ENCODE data around the gene FAM180A. TPM values are rescaled to one million over a fixed set of nuclear protein-coding genes. Genes with fewer than 3 reads are reported as not detected.
A peak's percentile ranks its signal among the peaks of the same experiment; 100 is the strongest.

The FAM180A gene
- total and polyA plus RNA-seq, 2 experiments from 2014 or later = not detected

- DNase-seq (ENCODE audit: low read depth in 1 of 2, low spot score in 1 of 2) = no peak
- TF ChIP-seq CTCF (IDR thresholded peaks at IDR 0.05; ENCODE audit: low read depth, low read length) = no peak
- H3K4me3 ChIP-seq = no peak overlapping the region
- peak overlapping the region; percentile 3 for H3K27ac ChIP-seq
- H3K27me3 ChIP-seq = no peaks in the 10 kb centered on the region
- H3K4me1 ChIP-seq (ENCODE audit: low read depth) = peaks cover 33% of the 10 kb centered on the region
- no peaks in the 10 kb centered on the region for H3K36me3 ChIP-seq
- no peaks in the 10 kb centered on the region for H3K9me3 ChIP-seq (ENCODE audit: low read depth)
Measured at GRCh38 chr7:135717693-135718092, 30.9 kb downstream of the FAM180A start.

- no peak for TF ChIP-seq CTCF (IDR thresholded peaks at IDR 0.05; ENCODE audit: low read depth, low read length)
- peak in 1 of 2 donors; percentile 89 for DNase-seq (ENCODE audit: low read depth in 1 of 2, low spot score in 1 of 2)
Measured at GRCh38 chr7:135716677-135717238, 31.9 kb downstream of the FAM180A start.

GRCh38 chr7:135715673-135716072, 32.9 kb downstream of the FAM180A start:
- DNase-seq (ENCODE audit: low read depth in 1 of 2, low spot score in 1 of 2) = no peak
- no peak for TF ChIP-seq CTCF (IDR thresholded peaks at IDR 0.05; ENCODE audit: low read depth, low read length)
- no peaks in the 10 kb centered on the region for H3K36me3 ChIP-seq
- no peaks in the 10 kb centered on the region for H3K27me3 ChIP-seq
- no peak overlapping the region for H3K4me3 ChIP-seq
- H3K4me1 ChIP-seq (ENCODE audit: low read depth) = peaks cover 33% of the 10 kb centered on the region
- no peaks in the 10 kb centered on the region for H3K9me3 ChIP-seq (ENCODE audit: low read depth)
- H3K27ac ChIP-seq = no peak overlapping the region

More at GRCh38 chr7:135716677-135717238, 31.9 kb downstream of the FAM180A start:
- Histone ChIP-seq H3K4me1 (ENCODE audit: low read depth) (peaks cover 33% of the 10 kb centered on the region), H3K36me3 (no peaks in the 10 kb centered on the region), H3K4me3 (no peak overlapping the region), H3K9me3 (ENCODE audit: low read depth) (no peaks in the 10 kb centered on the region), H3K27me3 (no peaks in the 10 kb centered on the region), H3K27ac (no peak overlapping the region)

GRCh38 chr7:135715055-135715522, 33.5 kb downstream of the FAM180A start:
- no peaks in the 10 kb centered on the region for H3K27me3 ChIP-seq
- no peak for DNase-seq (ENCODE audit: low read depth in 1 of 2, low spot score in 1 of 2)
- peaks cover 33% of the 10 kb centered on the region for H3K4me1 ChIP-seq (ENCODE audit: low read depth)
- H3K27ac ChIP-seq = no peak overlapping the region
- H3K36me3 ChIP-seq = no peaks in the 10 kb centered on the region
- no peak for TF ChIP-seq CTCF (IDR thresholded peaks at IDR 0.05; ENCODE audit: low read depth, low read length)
- H3K4me3 ChIP-seq = no peak overlapping the region
- H3K9me3 ChIP-seq (ENCODE audit: low read depth) = no peaks in the 10 kb centered on the region

GRCh38 chr7:135714534-135715009, 34.0 kb downstream of the FAM180A start:
- TF ChIP-seq CTCF (IDR thresholded peaks at IDR 0.05; ENCODE audit: low read depth, low read length) = no peak
- H3K27me3 ChIP-seq = no peaks in the 10 kb centered on the region
- H3K9me3 ChIP-seq (ENCODE audit: low read depth) = no peaks in the 10 kb centered on the region
- no peaks in the 10 kb centered on the region for H3K36me3 ChIP-seq
- H3K4me3 ChIP-seq = no peak overlapping the region
- H3K4me1 ChIP-seq (ENCODE audit: low read depth) = peaks cover 28% of the 10 kb centered on the region
- no peak overlapping the region for H3K27ac ChIP-seq
- DNase-seq (ENCODE audit: low read depth in 1 of 2, low spot score in 1 of 2) = peak; percentile 28 to 43
